ENCODE measurements around the gene ST3GAL5.

DNA sequence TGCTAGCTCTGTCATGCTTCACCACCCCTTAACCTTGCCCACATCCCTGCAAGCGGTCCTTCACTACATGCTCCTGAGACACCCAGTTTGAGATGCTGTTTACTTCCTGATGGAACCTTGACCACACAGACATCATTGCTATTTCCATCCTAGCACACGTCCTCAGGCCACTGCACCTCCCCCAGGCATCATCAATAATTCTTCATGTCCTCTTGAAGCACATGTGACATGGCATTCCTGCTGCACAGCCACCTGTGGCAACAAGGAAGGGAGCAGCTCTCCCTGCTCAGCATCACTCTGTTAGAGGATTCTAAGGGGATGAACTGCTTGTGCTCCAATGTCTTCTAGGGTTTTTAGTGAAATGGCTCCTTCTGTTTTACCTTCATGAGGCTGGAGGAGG lies 26.1 kb upstream of the ST3GAL5 start:
- no peak for TF ChIP-seq POLR2AphosphoS5 (IDR thresholded peaks at IDR 0.05; ENCODE audit: borderline replicate concordance, low read depth, low read length)
- TF ChIP-seq EZH2 (IDR thresholded peaks at IDR 0.05) = no peak

All from SK-N-MC (cell line).